ENCODE results near the gene GRAMD2B.

Gene GRAMD2B

GRCh38 chr5:126419102-126419501 lies 4.1 kb upstream of the GRAMD2B start:
- no peaks in the 10 kb centered on the region for H3K36me3 ChIP-seq (replicated peaks; ENCODE audit: insufficient read depth, low read length)
- peaks cover 7% of the 10 kb centered on the region for H3K79me2 ChIP-seq (ENCODE audit: low read length)
- no peak overlapping the region for H3K4me3 ChIP-seq (ENCODE audit: low read length)
- TF ChIP-seq EZH2 (optimal IDR thresholded peaks at IDR 0.05; ENCODE audit: low read depth, low read length) (no peak), EZH2phosphoT487 (IDR thresholded peaks at IDR 0.05; ENCODE audit: low read length) (no peak), CTCF (IDR thresholded peaks at IDR 0.05; ENCODE audit: low read length) (no peak)
- no peak overlapping the region for H3K27ac ChIP-seq (ENCODE audit: low read length)
- no peak overlapping the region for H3K9ac ChIP-seq (ENCODE audit: low read length)
- no peaks in the 10 kb centered on the region for H3F3A ChIP-seq (ENCODE audit: insufficient read depth, low read length)
- H3K4me1 ChIP-seq (ENCODE audit: low read length): no peaks in the 10 kb centered on the region
- H3K9me2 ChIP-seq (replicated peaks; ENCODE audit: insufficient read depth, low read length): no peaks in the 10 kb centered on the region
- H3K4me2 ChIP-seq (ENCODE audit: low read depth, low read length): no peak overlapping the region
- no peak for DNase-seq
- H2AFZ ChIP-seq (ENCODE audit: low read length): no peak overlapping the region
- no peaks in the 10 kb centered on the region for H4K20me1 ChIP-seq (ENCODE audit: insufficient read depth, low read length)
- H3K9me3 ChIP-seq (replicated peaks; ENCODE audit: insufficient read depth, low read length): no peaks in the 10 kb centered on the region
- no peaks in the 10 kb centered on the region for H3K27me3 ChIP-seq (replicated peaks; ENCODE audit: insufficient read depth, low read length)

- H3K9me3 ChIP-seq (replicated peaks; ENCODE audit: insufficient read depth, low read length): no peaks in the 10 kb centered on the region
- no peaks in the 10 kb centered on the region for H4K20me1 ChIP-seq (ENCODE audit: insufficient read depth, low read length)
- peak; percentile 69 for DNase-seq
- no peak overlapping the region for H3K4me3 ChIP-seq (ENCODE audit: low read length)
- H3K36me3 ChIP-seq (replicated peaks; ENCODE audit: insufficient read depth, low read length): no peaks in the 10 kb centered on the region
- peaks cover 22% of the 10 kb centered on the region for H3K79me2 ChIP-seq (ENCODE audit: low read length)
- H3K9ac ChIP-seq (ENCODE audit: low read length): no peak overlapping the region
- H3K4me2 ChIP-seq (ENCODE audit: low read depth, low read length): 0 out of 2 replicates have a peak overlapping the region, but pooled peaks have one; percentile 4
- peak overlapping the region; percentile 42; the same call in 1 of the 2 replicates for H3K27ac ChIP-seq (ENCODE audit: low read length)
- H3F3A ChIP-seq (ENCODE audit: insufficient read depth, low read length): no peaks in the 10 kb centered on the region
- no peak overlapping the region for H2AFZ ChIP-seq (ENCODE audit: low read length)
- no peaks in the 10 kb centered on the region for H3K9me2 ChIP-seq (replicated peaks; ENCODE audit: insufficient read depth, low read length)
- H3K27me3 ChIP-seq (replicated peaks; ENCODE audit: insufficient read depth, low read length): no peaks in the 10 kb centered on the region
- TF ChIP-seq EZH2phosphoT487 (IDR thresholded peaks at IDR 0.05; ENCODE audit: low read length) (no peak), EZH2 (optimal IDR thresholded peaks at IDR 0.05; ENCODE audit: low read depth, low read length) (no peak), CTCF (IDR thresholded peaks at IDR 0.05; ENCODE audit: low read length) (no peak)
- H3K4me1 ChIP-seq (ENCODE audit: low read length): 0 out of 2 replicates have a peak, but pooled peaks cover 7% of the 10 kb centered on the region
These were observed 5.2 kb downstream of the GRAMD2B start for GRCh38 chr5:126428421-126428820.

- Histone ChIP-seq H3F3A (ENCODE audit: insufficient read depth, low read length) (no peaks in the 10 kb centered on the region), H3K36me3 (replicated peaks; ENCODE audit: insufficient read depth, low read length) (no peaks in the 10 kb centered on the region), H3K4me3 (ENCODE audit: low read length) (no peak overlapping the region), H3K9ac (ENCODE audit: low read length) (no peak overlapping the region), H3K9me2 (replicated peaks; ENCODE audit: insufficient read depth, low read length) (no peaks in the 10 kb centered on the region), H2AFZ (ENCODE audit: low read length) (no peak overlapping the region), H3K4me1 (ENCODE audit: low read length) (0 out of 2 replicates have a peak, but pooled peaks cover 3% of the 10 kb centered on the region), H3K79me2 (ENCODE audit: low read length) (peaks cover 6% of the 10 kb centered on the region; the same call in 1 of the 2 replicates), H3K4me2 (ENCODE audit: low read depth, low read length) (no peak overlapping the region), H3K27ac (ENCODE audit: low read length) (no peak overlapping the region), H3K9me3 (replicated peaks; ENCODE audit: insufficient read depth, low read length) (no peaks in the 10 kb centered on the region), H4K20me1 (ENCODE audit: insufficient read depth, low read length) (no peaks in the 10 kb centered on the region), H3K27me3 (replicated peaks; ENCODE audit: insufficient read depth, low read length) (no peaks in the 10 kb centered on the region)
- DNase-seq: no peak
- TF ChIP-seq EZH2 (optimal IDR thresholded peaks at IDR 0.05; ENCODE audit: low read depth, low read length) (no peak), EZH2phosphoT487 (IDR thresholded peaks at IDR 0.05; ENCODE audit: low read length) (no peak), CTCF (IDR thresholded peaks at IDR 0.05; ENCODE audit: low read length) (no peak)
These were observed 7.4 kb downstream of the GRAMD2B start for GRCh38 chr5:126430631-126431030.
